ENCODE measurements around the gene MPRIP.

Gene MPRIP

DNA sequence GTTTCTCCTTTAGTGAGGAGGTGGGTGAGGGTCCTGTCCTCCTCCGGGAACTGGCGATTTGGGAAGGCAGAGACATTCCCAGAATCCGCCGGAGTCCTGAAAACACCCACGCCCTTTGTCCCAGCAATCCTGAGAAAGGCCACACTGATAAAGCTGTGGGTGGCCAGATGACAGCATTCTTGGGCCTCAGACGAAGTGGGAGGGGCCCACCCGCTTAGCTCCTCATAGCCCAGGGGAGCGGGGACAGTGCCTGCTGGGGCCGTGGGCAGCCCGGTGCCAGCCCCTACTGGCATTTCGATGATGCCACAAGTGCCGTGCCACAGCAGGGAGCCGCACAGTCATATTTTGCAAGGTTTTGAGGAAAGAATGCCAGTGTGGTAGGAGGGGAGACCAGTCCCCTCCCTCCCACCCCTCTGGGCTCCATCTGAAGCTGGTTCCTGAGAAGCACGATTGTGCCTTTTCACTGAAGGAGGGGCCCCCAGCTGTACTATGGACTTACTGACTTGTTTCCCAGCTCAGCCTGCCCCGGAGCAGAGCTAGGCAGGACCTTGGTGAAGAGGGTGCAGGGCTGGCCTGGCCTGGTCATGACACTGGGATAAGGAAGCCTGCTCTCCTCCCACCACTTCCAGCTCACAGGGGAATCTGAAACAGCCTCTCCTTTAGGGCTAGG lies 20.9 kb upstream of the MPRIP start:
- no peaks in the 10 kb centered on the region for H3K27me3 ChIP-seq (ENCODE audit: control insufficient read depth, insufficient read depth, low read length)
- no peak overlapping the region for H3K4me2 ChIP-seq (ENCODE audit: low read length)
- no peaks in the 10 kb centered on the region for H3K79me2 ChIP-seq
- TF ChIP-seq, protein P1, sequence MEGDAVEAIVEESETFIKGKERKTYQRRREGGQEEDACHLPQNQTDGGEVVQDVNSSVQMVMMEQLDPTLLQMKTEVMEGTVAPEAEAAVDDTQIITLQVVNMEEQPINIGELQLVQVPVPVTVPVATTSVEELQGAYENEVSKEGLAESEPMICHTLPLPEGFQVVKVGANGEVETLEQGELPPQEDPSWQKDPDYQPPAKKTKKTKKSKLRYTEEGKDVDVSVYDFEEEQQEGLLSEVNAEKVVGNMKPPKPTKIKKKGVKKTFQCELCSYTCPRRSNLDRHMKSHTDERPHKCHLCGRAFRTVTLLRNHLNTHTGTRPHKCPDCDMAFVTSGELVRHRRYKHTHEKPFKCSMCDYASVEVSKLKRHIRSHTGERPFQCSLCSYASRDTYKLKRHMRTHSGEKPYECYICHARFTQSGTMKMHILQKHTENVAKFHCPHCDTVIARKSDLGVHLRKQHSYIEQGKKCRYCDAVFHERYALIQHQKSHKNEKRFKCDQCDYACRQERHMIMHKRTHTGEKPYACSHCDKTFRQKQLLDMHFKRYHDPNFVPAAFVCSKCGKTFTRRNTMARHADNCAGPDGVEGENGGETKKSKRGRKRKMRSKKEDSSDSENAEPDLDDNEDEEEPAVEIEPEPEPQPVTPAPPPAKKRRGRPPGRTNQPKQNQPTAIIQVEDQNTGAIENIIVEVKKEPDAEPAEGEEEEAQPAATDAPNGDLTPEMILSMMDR (IDR thresholded peaks at IDR 0.05): no peak
- no peak overlapping the region for H3K9ac ChIP-seq
- H3K4me3 ChIP-seq (ENCODE audit: low read depth, low read length): no peak overlapping the region
- no peak overlapping the region for H2AFZ ChIP-seq
- H3K27ac ChIP-seq: no peak overlapping the region
- H3K36me3 ChIP-seq (ENCODE audit: control insufficient read depth, insufficient read depth, low read length): no peaks in the 10 kb centered on the region
- H3K9me3 ChIP-seq (ENCODE audit: control insufficient read depth, low read length): no peaks in the 10 kb centered on the region
- peaks cover 22% of the 10 kb centered on the region for H3K4me1 ChIP-seq

DNA sequence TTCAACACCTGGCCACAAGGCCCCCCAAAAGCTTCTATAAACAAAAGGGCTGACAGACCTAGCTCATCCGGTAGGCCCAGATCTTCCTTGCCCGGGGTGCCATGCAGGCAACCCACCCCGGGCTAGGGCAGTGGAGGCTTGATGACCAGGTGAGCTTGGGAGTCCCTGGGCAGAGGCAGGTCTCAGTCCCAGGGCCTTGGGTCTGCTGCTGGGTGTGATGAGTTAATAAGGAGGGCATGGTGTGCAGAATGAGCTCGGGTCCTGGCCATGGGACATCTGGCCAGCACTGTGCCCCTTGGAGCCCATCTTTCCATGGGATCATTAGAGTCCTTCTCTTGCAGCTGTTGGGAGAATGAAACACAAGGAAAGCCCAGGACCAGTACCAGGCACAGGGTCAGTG lies 20.2 kb upstream of the MPRIP start:
- no peaks in the 10 kb centered on the region for H3K9me3 ChIP-seq (ENCODE audit: control insufficient read depth, low read length)
- TF ChIP-seq, protein P1 (IDR thresholded peaks at IDR 0.05): no peak

DNA sequence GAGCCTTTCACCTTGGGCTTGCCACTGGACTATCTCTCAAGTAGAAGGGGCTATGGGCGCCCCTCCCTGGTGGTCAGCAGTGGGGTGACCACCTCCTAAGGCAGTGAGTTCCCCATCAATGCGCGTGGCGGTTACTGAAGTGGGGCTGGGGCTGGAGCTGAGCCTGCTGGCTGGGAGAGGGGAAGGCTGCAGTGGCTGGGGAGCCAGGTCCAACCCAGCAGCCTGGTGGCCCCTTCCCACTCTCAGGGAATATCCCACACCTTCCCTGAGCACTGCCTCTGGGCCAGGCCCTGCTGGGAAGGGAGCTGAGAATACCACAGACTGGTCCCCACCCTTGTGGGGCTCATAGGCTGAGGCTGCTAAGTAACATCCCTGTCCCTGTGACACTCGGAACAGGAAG lies 19.8 kb upstream of the MPRIP start:
- Histone ChIP-seq H3K36me3 (ENCODE audit: control insufficient read depth, insufficient read depth, low read length) (no peaks in the 10 kb centered on the region), H3K27ac (no peak overlapping the region), H2AFZ (no peak overlapping the region), H3K4me1 (peaks cover 21% of the 10 kb centered on the region), H3K4me2 (ENCODE audit: low read length) (no peak overlapping the region), H3K27me3 (ENCODE audit: control insufficient read depth, insufficient read depth, low read length) (no peaks in the 10 kb centered on the region), H3K9me3 (ENCODE audit: control insufficient read depth, low read length) (no peaks in the 10 kb centered on the region), H3K4me3 (ENCODE audit: low read depth, low read length) (no peak overlapping the region), H3K9ac (no peak overlapping the region), H3K79me2 (no peaks in the 10 kb centered on the region)
- TF ChIP-seq, protein P1 (IDR thresholded peaks at IDR 0.05): no peak

More for the DNA sequence above, 20.2 kb upstream of the MPRIP start:
- H3K27me3 ChIP-seq (ENCODE audit: control insufficient read depth, insufficient read depth, low read length): no peaks in the 10 kb centered on the region
- peaks cover 22% of the 10 kb centered on the region for H3K4me1 ChIP-seq
- no peak overlapping the region for H3K9ac ChIP-seq
- no peak overlapping the region for H3K27ac ChIP-seq
- no peaks in the 10 kb centered on the region for H3K36me3 ChIP-seq (ENCODE audit: control insufficient read depth, insufficient read depth, low read length)
- no peaks in the 10 kb centered on the region for H3K79me2 ChIP-seq
- no peak overlapping the region for H2AFZ ChIP-seq
- H3K4me3 ChIP-seq (ENCODE audit: low read depth, low read length): no peak overlapping the region
- H3K4me2 ChIP-seq (ENCODE audit: low read length): no peak overlapping the region

DNA sequence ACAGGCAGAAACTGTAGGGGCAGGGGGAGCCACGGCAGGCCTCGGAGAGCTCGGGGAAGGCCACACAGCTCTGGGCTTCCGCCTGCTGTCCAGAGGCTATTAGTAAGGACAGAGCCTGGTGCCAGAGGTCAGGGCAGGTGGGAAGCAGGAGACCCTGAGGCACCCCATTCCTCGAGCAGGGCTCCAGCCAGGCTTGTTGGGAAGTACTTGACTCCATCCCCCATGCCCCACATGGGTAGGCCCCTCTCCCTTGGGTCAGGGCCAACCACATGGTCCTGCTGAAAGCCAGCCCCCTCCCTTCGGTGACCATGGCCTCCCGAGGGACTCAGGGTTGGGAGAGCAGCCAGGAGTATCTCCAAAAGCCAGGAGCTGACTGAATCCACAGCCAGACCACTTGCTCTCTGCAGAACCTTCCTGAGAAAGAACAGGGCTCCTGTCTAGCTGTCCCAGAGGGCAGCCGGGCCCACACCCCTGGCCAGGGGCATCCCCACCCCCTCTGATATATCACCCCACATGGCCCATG lies 17.4 kb upstream of the MPRIP start:
- Histone ChIP-seq H3K79me2 (no peaks in the 10 kb centered on the region), H3K27me3 (ENCODE audit: control insufficient read depth, insufficient read depth, low read length) (no peaks in the 10 kb centered on the region), H3K9ac (no peak overlapping the region), H2AFZ (no peak overlapping the region), H3K36me3 (ENCODE audit: control insufficient read depth, insufficient read depth, low read length) (no peaks in the 10 kb centered on the region), H3K9me3 (ENCODE audit: control insufficient read depth, low read length) (no peaks in the 10 kb centered on the region), H3K4me1 (no peaks in the 10 kb centered on the region), H3K4me3 (ENCODE audit: low read depth, low read length) (no peak overlapping the region), H3K4me2 (ENCODE audit: low read length) (no peak overlapping the region), H3K27ac (no peak overlapping the region)
- TF ChIP-seq, protein P1 (IDR thresholded peaks at IDR 0.05): no peak

DNA sequence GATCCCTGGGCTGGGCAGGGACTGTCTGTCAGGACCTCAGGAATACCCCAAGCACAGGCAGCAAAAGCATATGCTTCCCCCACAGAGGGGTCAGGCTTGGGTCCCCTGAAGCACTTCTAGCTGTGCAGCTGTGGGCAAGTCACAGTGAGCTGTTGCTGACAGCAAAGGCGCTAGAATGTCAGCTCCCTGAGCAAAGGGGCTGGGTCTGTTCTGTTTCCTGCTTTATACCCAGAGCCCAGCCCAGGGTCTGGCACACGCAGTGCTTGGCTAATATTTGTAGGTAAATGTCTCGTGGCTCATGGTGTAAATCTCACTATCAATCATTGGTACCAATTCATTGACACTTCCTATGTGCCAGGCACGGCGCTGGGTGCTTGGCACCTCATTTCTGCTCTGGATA lies 16.6 kb upstream of the MPRIP start:
- H2AFZ ChIP-seq: no peak overlapping the region
- no peak overlapping the region for H3K9ac ChIP-seq
- no peaks in the 10 kb centered on the region for H3K9me3 ChIP-seq (ENCODE audit: control insufficient read depth, low read length)
- H3K4me1 ChIP-seq: no peaks in the 10 kb centered on the region
- H3K36me3 ChIP-seq (ENCODE audit: control insufficient read depth, insufficient read depth, low read length): no peaks in the 10 kb centered on the region
- H3K27ac ChIP-seq: no peak overlapping the region
- H3K4me2 ChIP-seq (ENCODE audit: low read length): no peak overlapping the region
- H3K27me3 ChIP-seq (ENCODE audit: control insufficient read depth, insufficient read depth, low read length): no peaks in the 10 kb centered on the region
- no peaks in the 10 kb centered on the region for H3K79me2 ChIP-seq
- TF ChIP-seq, protein P1 (IDR thresholded peaks at IDR 0.05): no peak
- H3K4me3 ChIP-seq (ENCODE audit: low read depth, low read length): no peak overlapping the region
